ENCODE results near the gene CISH.

The CISH gene

GRCh38 chr3:50581459-50581842, 30.1 kb downstream of the CISH start:
- H3K4me3 ChIP-seq (ENCODE audit: low read depth, low read length) = no peak overlapping the region
- H3K4me1 ChIP-seq (ENCODE audit: control insufficient read depth, insufficient read depth, low read length) = no peaks in the 10 kb centered on the region
- H3K27me3 ChIP-seq (ENCODE audit: control insufficient read depth, insufficient read depth, low read length) = no peaks in the 10 kb centered on the region
- no peak overlapping the region for H3K27ac ChIP-seq (ENCODE audit: low read depth, low read length)
- H3K9ac ChIP-seq (ENCODE audit: low read length) = no peak overlapping the region
- no peaks in the 10 kb centered on the region for H3K9me3 ChIP-seq (ENCODE audit: control insufficient read depth, insufficient read depth, low read depth, low read length)
- peaks cover 66% of the 10 kb centered on the region for H3K36me3 ChIP-seq (ENCODE audit: control insufficient read depth, insufficient read depth, low read length)

- H3K27me3 ChIP-seq (ENCODE audit: control insufficient read depth, insufficient read depth, low read length) = no peaks in the 10 kb centered on the region
- no peaks in the 10 kb centered on the region for H3K9me3 ChIP-seq (ENCODE audit: control insufficient read depth, insufficient read depth, low read depth, low read length)
- H3K36me3 ChIP-seq (ENCODE audit: control insufficient read depth, insufficient read depth, low read length) = peaks cover 66% of the 10 kb centered on the region
- H3K27ac ChIP-seq (ENCODE audit: low read depth, low read length) = no peak overlapping the region
- no peak overlapping the region for H3K4me3 ChIP-seq (ENCODE audit: low read depth, low read length)
- no peaks in the 10 kb centered on the region for H3K4me1 ChIP-seq (ENCODE audit: control insufficient read depth, insufficient read depth, low read length)
- H3K9ac ChIP-seq (ENCODE audit: low read length) = no peak overlapping the region
Measured at GRCh38 chr3:50580683-50581458, 30.7 kb downstream of the CISH start.

GRCh38 chr3:50577348-50577747, 34.2 kb downstream of the CISH start:
- peaks cover 66% of the 10 kb centered on the region for H3K36me3 ChIP-seq (ENCODE audit: control insufficient read depth, insufficient read depth, low read length)
- no peaks in the 10 kb centered on the region for H3K27me3 ChIP-seq (ENCODE audit: control insufficient read depth, insufficient read depth, low read length)
- no peak overlapping the region for H3K9ac ChIP-seq (ENCODE audit: low read length)
- no peak overlapping the region for H3K27ac ChIP-seq (ENCODE audit: low read depth, low read length)
- no peak overlapping the region for H3K4me3 ChIP-seq (ENCODE audit: low read depth, low read length)
- H3K9me3 ChIP-seq (ENCODE audit: control insufficient read depth, insufficient read depth, low read depth, low read length) = no peaks in the 10 kb centered on the region
- H3K4me1 ChIP-seq (ENCODE audit: control insufficient read depth, insufficient read depth, low read length) = no peaks in the 10 kb centered on the region

- no peak overlapping the region for H3K27ac ChIP-seq (ENCODE audit: low read depth, low read length)
- H3K4me1 ChIP-seq (ENCODE audit: control insufficient read depth, insufficient read depth, low read length) = no peaks in the 10 kb centered on the region
- no peak overlapping the region for H3K9ac ChIP-seq (ENCODE audit: low read length)
Measured at GRCh38 chr3:50575372-50575771, 36.2 kb downstream of the CISH start.

GRCh38 chr3:50574444-50574831, 37.1 kb downstream of the CISH start:
- Histone ChIP-seq H3K4me1 (ENCODE audit: control insufficient read depth, insufficient read depth, low read length) (no peaks in the 10 kb centered on the region), H3K4me3 (ENCODE audit: low read depth, low read length) (no peak overlapping the region), H3K9ac (ENCODE audit: low read length) (no peak overlapping the region), H3K9me3 (ENCODE audit: control insufficient read depth, insufficient read depth, low read depth, low read length) (no peaks in the 10 kb centered on the region), H3K36me3 (ENCODE audit: control insufficient read depth, insufficient read depth, low read length) (peaks cover 38% of the 10 kb centered on the region), H3K27ac (ENCODE audit: low read depth, low read length) (no peak overlapping the region), H3K27me3 (ENCODE audit: control insufficient read depth, insufficient read depth, low read length) (no peaks in the 10 kb centered on the region)

More at GRCh38 chr3:50575372-50575771, 36.2 kb downstream of the CISH start:
- H3K9me3 ChIP-seq (ENCODE audit: control insufficient read depth, insufficient read depth, low read depth, low read length) = no peaks in the 10 kb centered on the region
- H3K36me3 ChIP-seq (ENCODE audit: control insufficient read depth, insufficient read depth, low read length) = peaks cover 47% of the 10 kb centered on the region
- no peak overlapping the region for H3K4me3 ChIP-seq (ENCODE audit: low read depth, low read length)
- H3K27me3 ChIP-seq (ENCODE audit: control insufficient read depth, insufficient read depth, low read length) = no peaks in the 10 kb centered on the region

- Histone ChIP-seq H3K36me3 (ENCODE audit: control insufficient read depth, insufficient read depth, low read length) (peaks cover 34% of the 10 kb centered on the region), H3K4me3 (ENCODE audit: low read depth, low read length) (no peak overlapping the region), H3K27me3 (ENCODE audit: control insufficient read depth, insufficient read depth, low read length) (no peaks in the 10 kb centered on the region), H3K4me1 (ENCODE audit: control insufficient read depth, insufficient read depth, low read length) (no peaks in the 10 kb centered on the region), H3K27ac (ENCODE audit: low read depth, low read length) (no peak overlapping the region), H3K9ac (ENCODE audit: low read length) (no peak overlapping the region), H3K9me3 (ENCODE audit: control insufficient read depth, insufficient read depth, low read depth, low read length) (no peaks in the 10 kb centered on the region)
Measured at GRCh38 chr3:50573566-50574443, 37.8 kb downstream of the CISH start.

GRCh38 chr3:50572801-50573371, 38.7 kb downstream of the CISH start:
- H3K4me3 ChIP-seq (ENCODE audit: low read depth, low read length) = no peak overlapping the region
- peaks cover 25% of the 10 kb centered on the region for H3K36me3 ChIP-seq (ENCODE audit: control insufficient read depth, insufficient read depth, low read length)
- no peak overlapping the region for H3K9ac ChIP-seq (ENCODE audit: low read length)
- H3K27me3 ChIP-seq (ENCODE audit: control insufficient read depth, insufficient read depth, low read length) = no peaks in the 10 kb centered on the region
- H3K9me3 ChIP-seq (ENCODE audit: control insufficient read depth, insufficient read depth, low read depth, low read length) = no peaks in the 10 kb centered on the region
- H3K4me1 ChIP-seq (ENCODE audit: control insufficient read depth, insufficient read depth, low read length) = no peaks in the 10 kb centered on the region
- no peak overlapping the region for H3K27ac ChIP-seq (ENCODE audit: low read depth, low read length)

GRCh38 chr3:50572158-50572557, 39.4 kb downstream of the CISH start:
- Histone ChIP-seq H3K9me3 (ENCODE audit: control insufficient read depth, insufficient read depth, low read depth, low read length) (no peaks in the 10 kb centered on the region), H3K27me3 (ENCODE audit: control insufficient read depth, insufficient read depth, low read length) (peaks cover 1% of the 10 kb centered on the region), H3K36me3 (ENCODE audit: control insufficient read depth, insufficient read depth, low read length) (peaks cover 18% of the 10 kb centered on the region), H3K9ac (ENCODE audit: low read length) (no peak overlapping the region), H3K4me1 (ENCODE audit: control insufficient read depth, insufficient read depth, low read length) (0 out of 2 replicates have a peak, but pooled peaks cover under 1% of the 10 kb centered on the region), H3K27ac (ENCODE audit: low read depth, low read length) (no peak overlapping the region), H3K4me3 (ENCODE audit: low read depth, low read length) (no peak overlapping the region)

GRCh38 chr3:50571486-50571885, 40.1 kb downstream of the CISH start:
- Histone ChIP-seq H3K4me3 (ENCODE audit: low read depth, low read length) (no peak overlapping the region), H3K9me3 (ENCODE audit: control insufficient read depth, insufficient read depth, low read depth, low read length) (no peaks in the 10 kb centered on the region), H3K4me1 (ENCODE audit: control insufficient read depth, insufficient read depth, low read length) (peaks cover 7% of the 10 kb centered on the region; the same call in 1 of the 2 replicates), H3K27me3 (ENCODE audit: control insufficient read depth, insufficient read depth, low read length) (peaks cover 8% of the 10 kb centered on the region), H3K9ac (ENCODE audit: low read length) (no peak overlapping the region), H3K36me3 (ENCODE audit: control insufficient read depth, insufficient read depth, low read length) (peaks cover 12% of the 10 kb centered on the region), H3K27ac (ENCODE audit: low read depth, low read length) (no peak overlapping the region)

GRCh38 chr3:50570508-50571279, 40.9 kb downstream of the CISH start:
- Histone ChIP-seq H3K4me1 (ENCODE audit: control insufficient read depth, insufficient read depth, low read length) (peaks cover 7% of the 10 kb centered on the region; the same call in 1 of the 2 replicates), H3K27ac (ENCODE audit: low read depth, low read length) (no peak overlapping the region), H3K27me3 (ENCODE audit: control insufficient read depth, insufficient read depth, low read length) (peaks cover 13% of the 10 kb centered on the region), H3K9ac (ENCODE audit: low read length) (no peak overlapping the region), H3K9me3 (ENCODE audit: control insufficient read depth, insufficient read depth, low read depth, low read length) (no peaks in the 10 kb centered on the region), H3K36me3 (ENCODE audit: control insufficient read depth, insufficient read depth, low read length) (peaks cover 12% of the 10 kb centered on the region), H3K4me3 (ENCODE audit: low read depth, low read length) (peak overlapping the region; percentile 97; the same call in 1 of the 2 replicates)

All from HUES6 (cell line).